Stomach (tissue), 8 donors: ENCODE results near the gene GTF2H2C_2.
"Not testable (repeated sequence)": the region's sequence is repeated elsewhere in the genome, so short reads cannot be mapped to it uniquely, and the experiment has no call there.

Source experiments
- DNase-seq, 2 donors: peaks; one replicate each; pipeline versions ENCODE4 v3.0.0 to v3.0.0-alpha.2; 2013 to 2019
- H3K27ac ChIP-seq, 5 donors: fragments of 200-600 bp in 4 of 5; sonication (generic) in 4 of 5; one replicate each; pipeline ENCODE4 v1.5.1; 2013 to 2019; ENCODE audit warnings: mild to moderate bottlenecking in 1 of 5, moderate library complexity in 1 of 5
- H3K27me3 ChIP-seq, 3 donors: fragments of 200-600 bp; sonication (generic); one replicate each; pipeline ENCODE4 v1.5.1; 2017 to 2019; ENCODE audit warnings: mixed run types in 1 of 3
- H3K36me3 ChIP-seq, 4 donors: fragments of 200-600 bp; sonication (generic); 1 replicate in 3 of 4; 2 replicates in 1 of 4; pipeline ENCODE4 v1.5.1; 2016 to 2019
- H3K4me1 ChIP-seq, 4 donors: fragments of 200-600 bp; sonication (generic); one replicate each; pipeline ENCODE4 v1.5.1; 2016 to 2019
- H3K4me3 ChIP-seq, 4 donors: fragments of 200-600 bp; sonication (generic) in 3 of 4; one replicate each; pipeline ENCODE4 v1.5.1; 2016 to 2019; ENCODE audit warnings: mild to moderate bottlenecking in 1 of 4
- H3K9me3 ChIP-seq, 4 donors: fragments of 200-600 bp; sonication (generic); one replicate each; pipeline ENCODE4 v1.5.1; 2016 to 2019
- POLR2AphosphoS5 ChIP-seq, 3 donors: sonication (generic); formaldehyde crosslinking; IDR thresholded peaks; one replicate each; pipeline ENCODE4 v1.6.1; 2016; ENCODE audit warnings: antibody characterized with exemption in 3 of 3
- WGBS, 5 donors: extraction: QIAGEN DNeasy Blood & Tissue Kit in 3 of 5; methylation state at CpG; one replicate each; pipeline versions ENCODE4 v1.1.5 to v1.1.7; 2013 to 2018; 5-methylcytosine and 5-hydroxymethylcytosine counted together
- intact Hi-C: fragments of 100-400 bp; cut with DNase I; formaldehyde crosslinking; loops from one replicate; pipeline ENCODE4 v1.15.1; 2023; ENCODE audit warnings: low total_unique reads
- donor health status: healthy with polysubstance abuse.
- donor health status: Bipolar disorder and iron deficiency.
- donor health status: healthy.

GTF2H2C_2 gene

GRCh38 chr5:70415117-70415516, at the start of gene GTF2H2C_2:
Gene GTF2H2C_2 (plus strand): TSS chr5:70415368.
- H3K27ac ChIP-seq, H3K36me3 ChIP-seq, H3K9me3 ChIP-seq, H3K4me3 ChIP-seq, H3K27me3 ChIP-seq, H3K4me1 ChIP-seq, DNase-seq, intact Hi-C loops: not testable (repeated sequence)
- WGBS, 5 donors = no CpG with 5 or more reads among the region's 39 CpGs

DNA sequence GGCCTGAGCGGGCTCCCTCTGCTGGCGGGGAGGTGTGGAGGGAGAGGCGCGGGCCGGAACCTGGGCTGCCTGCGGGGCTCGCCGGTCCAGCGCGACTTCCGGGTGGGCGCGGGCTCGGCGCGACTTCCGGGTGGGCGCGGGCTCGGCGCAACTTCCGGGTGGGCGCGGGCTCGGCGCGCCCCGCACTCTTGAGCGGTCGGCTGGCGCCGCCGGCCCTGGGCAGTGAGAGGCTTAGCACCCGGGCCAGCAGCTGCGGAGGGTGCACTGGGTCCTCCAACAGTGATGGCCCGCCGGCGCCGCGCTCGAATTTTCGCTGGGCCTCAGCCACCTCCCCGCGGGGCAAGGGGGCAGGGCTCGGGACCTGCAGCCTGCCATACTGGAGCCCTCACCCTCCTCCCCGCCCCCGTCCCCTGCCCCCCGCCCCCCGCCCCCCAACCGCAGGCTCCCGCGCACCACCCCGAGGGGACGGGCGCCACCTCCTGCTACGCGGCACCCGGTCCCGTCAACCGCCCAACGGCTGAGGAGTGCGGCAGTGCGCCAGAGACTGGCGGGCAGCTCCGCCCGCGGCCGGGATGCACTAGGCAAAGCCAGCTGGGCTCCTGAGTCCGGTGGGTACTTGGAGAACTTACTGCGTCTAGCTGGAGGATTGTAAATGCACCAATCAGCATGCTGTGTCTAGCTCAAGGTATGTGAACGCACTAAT, 14.0 kb upstream of the GTF2H2C_2 start:
- Histone ChIP-seq H3K27ac (peak overlapping the region; percentile 68 to 84 (median 81)), H3K4me3 (peak overlapping the region; percentile 38 to 59 (median 49))
- intact Hi-C loops, H3K27me3 ChIP-seq, H3K9me3 ChIP-seq, H3K4me1 ChIP-seq, H3K36me3 ChIP-seq: not testable (repeated sequence)
- peak in 1 of 3 donors; percentile 8 for TF ChIP-seq POLR2AphosphoS5 (IDR thresholded peaks at IDR 0.05)
- 0% methylated on average over 2 to 6 of the region's 71 CpGs; no CpG with 5 or more reads in 2 of the 5 donors for WGBS, 5 donors
- peak; percentile 60 to 74 for DNase-seq

- H3K4me3 ChIP-seq, intact Hi-C loops, H3K4me1 ChIP-seq, DNase-seq, H3K9me3 ChIP-seq, H3K27ac ChIP-seq, H3K36me3 ChIP-seq, H3K27me3 ChIP-seq: not testable (repeated sequence)
- no CpG with 5 or more reads among the region's 1 CpG for WGBS, 5 donors
These were observed 6.2 kb downstream of the GTF2H2C_2 start for GRCh38 chr5:70421322-70421721.

- intact Hi-C loops, H3K27ac ChIP-seq, H3K27me3 ChIP-seq, DNase-seq, H3K4me3 ChIP-seq, H3K4me1 ChIP-seq, H3K36me3 ChIP-seq, H3K9me3 ChIP-seq: not testable (repeated sequence)
- no CpG with 5 or more reads among the region's 3 CpGs for WGBS, 5 donors
These were observed 8.0 kb downstream of the GTF2H2C_2 start for GRCh38 chr5:70423215-70423614.

- H3K36me3 ChIP-seq, H3K27me3 ChIP-seq, DNase-seq, intact Hi-C loops, H3K4me1 ChIP-seq, H3K27ac ChIP-seq, H3K9me3 ChIP-seq, H3K4me3 ChIP-seq: not testable (repeated sequence)
- no CpG with 5 or more reads among the region's 2 CpGs for WGBS, 5 donors
These were observed 23.4 kb downstream of the GTF2H2C_2 start for GRCh38 chr5:70438518-70438917.

DNA sequence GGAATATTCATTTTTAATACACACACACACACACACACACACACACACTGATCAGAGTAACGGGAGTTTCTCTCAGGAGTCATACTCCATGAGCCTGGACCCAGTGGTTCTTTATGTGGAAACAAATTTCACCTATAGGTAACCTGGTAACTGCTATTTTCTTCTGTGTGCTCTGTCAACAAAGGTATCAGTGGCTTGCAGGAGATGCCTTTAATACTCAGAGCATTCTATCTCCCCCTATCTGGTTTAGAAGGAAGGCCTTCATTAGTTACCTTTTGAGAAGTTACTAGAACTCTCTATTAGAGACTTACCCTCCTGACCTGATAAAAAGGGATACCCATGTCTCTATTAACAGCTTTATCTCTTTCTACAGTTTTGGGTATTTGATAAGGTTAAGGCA, 34.4 kb downstream of the GTF2H2C_2 start:
- H3K36me3 ChIP-seq, H3K9me3 ChIP-seq, DNase-seq, H3K27ac ChIP-seq, H3K4me3 ChIP-seq, H3K4me1 ChIP-seq, H3K27me3 ChIP-seq, intact Hi-C loops: not testable (repeated sequence)
- 100% methylated on average over 1 of the region's 1 CpG; no CpG with 5 or more reads in 4 of the 5 donors for WGBS, 5 donors

- H3K36me3 ChIP-seq, H3K4me3 ChIP-seq, DNase-seq, H3K9me3 ChIP-seq, H3K27me3 ChIP-seq, H3K27ac ChIP-seq, intact Hi-C loops, H3K4me1 ChIP-seq: not testable (repeated sequence)
- no CpG with 5 or more reads among the region's 7 CpGs for WGBS, 5 donors
These were observed 36.2 kb downstream of the GTF2H2C_2 start for GRCh38 chr5:70451249-70451984.

DNA sequence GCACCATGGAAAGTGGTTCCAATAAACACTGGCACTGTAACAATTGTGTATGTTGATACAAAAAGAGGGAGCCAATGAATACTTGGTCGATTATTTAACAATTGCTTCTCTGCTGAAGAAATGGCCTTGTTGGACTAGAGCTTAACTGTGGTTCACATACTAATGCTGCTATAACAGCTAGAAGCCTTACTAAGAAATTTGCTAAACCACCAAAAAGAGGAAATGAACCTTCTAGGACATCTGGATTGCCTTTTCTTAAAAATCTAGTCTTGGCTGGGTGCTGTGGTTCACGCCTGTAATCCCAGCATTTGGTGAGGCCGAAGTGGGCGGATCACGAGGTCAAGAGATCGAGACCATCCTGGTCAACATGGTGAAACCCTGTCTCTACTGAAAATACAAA, 41.9 kb downstream of the GTF2H2C_2 start:
- WGBS, 5 donors = no CpG with 5 or more reads among the region's 6 CpGs
- H3K36me3 ChIP-seq, DNase-seq: not testable (repeated sequence)

DNA sequence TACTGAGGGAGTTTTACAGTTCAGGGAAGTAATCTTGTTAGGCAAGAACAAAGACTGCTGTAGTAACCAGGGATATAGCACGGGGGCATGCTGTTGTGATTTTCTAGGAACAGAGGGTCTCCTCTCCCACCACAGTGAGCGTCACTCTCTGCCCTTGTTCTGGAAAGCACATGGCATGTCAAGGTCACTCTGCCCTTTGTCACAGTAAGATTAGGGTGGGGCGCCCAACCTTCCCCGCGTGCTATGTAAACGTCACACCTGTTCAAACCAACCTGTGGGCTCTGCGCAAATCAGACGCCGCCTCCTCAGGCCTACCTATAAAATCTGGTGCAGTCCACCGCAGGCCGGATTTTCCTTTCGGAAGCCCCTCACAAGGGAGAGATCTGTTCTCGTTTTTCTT, 44.0 kb downstream of the GTF2H2C_2 start:
- H3K9me3 ChIP-seq, H3K4me3 ChIP-seq, H3K36me3 ChIP-seq, H3K27me3 ChIP-seq, H3K27ac ChIP-seq, H3K4me1 ChIP-seq, intact Hi-C loops: not testable (repeated sequence)
- DNase-seq = peak; percentile 25 to 26
- 38 to 59% (median 42%) methylated on average over 1 to 6 of the region's 13 CpGs; no CpG with 5 or more reads in 1 of the 5 donors for WGBS, 5 donors

More for the DNA sequence above, 41.9 kb downstream of the GTF2H2C_2 start:
- H3K27ac ChIP-seq, H3K4me1 ChIP-seq, intact Hi-C loops, H3K27me3 ChIP-seq, H3K4me3 ChIP-seq, H3K9me3 ChIP-seq: not testable (repeated sequence)

GRCh38 chr5:70461984-70462383, 46.8 kb downstream of the GTF2H2C_2 start:
- H3K4me1 ChIP-seq, H3K9me3 ChIP-seq, intact Hi-C loops, H3K36me3 ChIP-seq, H3K27me3 ChIP-seq, H3K4me3 ChIP-seq, H3K27ac ChIP-seq, DNase-seq: not testable (repeated sequence)
- WGBS, 5 donors = no CpG with 5 or more reads among the region's 6 CpGs

DNA sequence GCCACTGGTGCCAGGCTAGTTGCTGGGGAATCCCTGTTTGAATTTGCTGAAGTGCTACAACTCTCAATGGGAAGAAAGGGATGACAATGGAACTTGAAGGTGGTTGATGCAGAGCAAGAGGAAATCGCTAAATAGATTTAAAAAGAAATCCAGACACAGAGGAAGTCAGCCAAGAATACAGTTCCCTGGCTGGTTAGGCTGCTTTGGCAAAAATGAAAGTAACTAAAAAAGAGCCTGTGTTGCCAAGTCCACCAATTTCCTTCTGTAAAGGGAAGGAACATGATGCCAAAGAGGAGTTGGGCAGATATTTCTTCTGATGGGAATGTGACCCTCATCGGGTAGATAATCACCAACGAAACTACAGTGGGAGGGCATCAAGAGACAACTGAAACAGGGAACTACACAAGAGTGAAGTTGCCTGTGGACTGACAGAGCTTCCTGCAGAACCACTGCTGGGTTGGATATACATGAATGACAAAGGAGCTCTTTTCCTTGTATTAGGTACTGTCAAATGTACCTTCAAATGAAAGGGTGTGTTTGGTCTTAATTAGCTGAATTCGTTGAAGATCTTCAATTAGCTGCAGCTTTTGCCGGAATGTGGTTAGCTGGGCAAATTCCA, 49.0 kb downstream of the GTF2H2C_2 start:
- no CpG with 5 or more reads among the region's 5 CpGs for WGBS, 5 donors
- H3K9me3 ChIP-seq, H3K4me3 ChIP-seq, H3K4me1 ChIP-seq, H3K27me3 ChIP-seq, DNase-seq, H3K36me3 ChIP-seq, H3K27ac ChIP-seq, intact Hi-C loops: not testable (repeated sequence)
